PFSK-1 (cell line): ENCODE measurements around the gene ELAVL1.

Source experiments
- FOXP2 ChIP-seq: optimal IDR thresholded peaks from 2 replicates; pipeline ENCODE3; 2011; ENCODE audit warnings: borderline replicate concordance, control low read depth, inconsistent platforms; ENCODE audit not compliant: insufficient read depth; ENCODE audit errors: extremely low read length, extremely low read depth
- POLR2AphosphoS5 ChIP-seq: IDR thresholded peaks from 2 replicates; pipeline ENCODE4 v1.6.1; 2012; ENCODE audit warnings: low read depth, mild to moderate bottlenecking, control low read depth, low read length, moderate library complexity
- SIN3A ChIP-seq: IDR thresholded peaks from 2 replicates; pipeline ENCODE4 v1.6.1; 2012; ENCODE audit warnings: mild to moderate bottlenecking, low read length, moderate library complexity, borderline replicate concordance; ENCODE audit not compliant: insufficient read depth
- TAF1 ChIP-seq: IDR thresholded peaks from 2 replicates; pipeline ENCODE4 v1.6.1; 2012; ENCODE audit warnings: low read length, control low read depth, borderline replicate concordance; ENCODE audit not compliant: insufficient read depth
- TF ChIP-seq, protein P1 (sequence below), 2 experiments: IDR thresholded peaks; 2 replicates each; pipeline versions ENCODE4 v1.6.1 to v1.8.0; 2011 to 2012; ENCODE audit warnings: low read depth in 2 of 2, low read length in 2 of 2, control low read depth in 1 of 2, inconsistent platforms in 1 of 2, mild to moderate bottlenecking in 1 of 2, moderate library complexity in 1 of 2; ENCODE audit not compliant: insufficient read depth in 1 of 2

ELAVL1 gene

DNA sequence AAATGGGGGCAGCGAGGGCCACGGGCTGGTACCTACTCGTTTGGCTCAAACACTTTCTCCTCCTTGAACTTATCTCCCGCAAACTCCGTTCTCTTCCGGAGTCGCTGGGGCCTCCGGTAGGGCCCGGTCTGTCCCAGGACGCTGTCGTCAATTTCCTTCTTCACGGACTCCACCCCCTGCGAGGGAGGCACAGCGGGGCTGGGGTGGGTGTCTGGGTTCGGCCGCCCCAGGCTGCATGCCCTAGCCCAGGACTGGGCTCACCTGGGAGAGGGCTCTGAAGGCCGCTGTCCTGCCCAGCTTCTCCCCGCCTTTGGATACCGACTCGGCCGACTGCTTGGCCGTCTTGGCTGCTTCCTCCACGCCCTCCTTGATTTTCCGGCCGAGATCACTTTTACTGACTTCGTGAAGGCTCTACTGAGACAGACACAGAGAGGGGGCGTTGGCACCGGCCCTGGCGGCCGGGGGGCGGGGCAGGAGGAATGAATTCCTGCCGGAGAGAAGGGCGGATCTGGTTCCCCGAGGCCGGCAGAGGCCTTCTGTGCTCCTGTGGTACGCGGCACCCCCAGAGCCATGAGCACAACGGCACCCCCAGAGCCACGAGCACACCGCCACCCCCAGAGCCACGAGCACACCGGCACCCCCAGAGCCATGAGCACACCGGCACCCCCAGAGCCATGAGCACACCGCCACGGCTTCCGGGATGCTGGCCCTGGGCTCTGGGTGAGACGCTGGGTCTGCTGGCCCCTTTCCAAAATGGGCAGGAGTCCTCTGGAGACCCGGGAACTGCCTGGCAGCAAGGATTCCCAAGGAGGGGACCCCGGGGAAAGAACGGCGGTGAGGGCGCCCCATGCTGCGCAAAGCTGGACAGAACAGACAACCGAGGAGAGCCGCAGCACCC, 71.4 kb downstream of the ELAVL1 start:
- TF ChIP-seq POLR2AphosphoS5 = no peak; the same call in 1 of the 2 replicates
- TF ChIP-seq TAF1 = no peak
- TF ChIP-seq SIN3A = no peak
- TF ChIP-seq, protein P1, sequence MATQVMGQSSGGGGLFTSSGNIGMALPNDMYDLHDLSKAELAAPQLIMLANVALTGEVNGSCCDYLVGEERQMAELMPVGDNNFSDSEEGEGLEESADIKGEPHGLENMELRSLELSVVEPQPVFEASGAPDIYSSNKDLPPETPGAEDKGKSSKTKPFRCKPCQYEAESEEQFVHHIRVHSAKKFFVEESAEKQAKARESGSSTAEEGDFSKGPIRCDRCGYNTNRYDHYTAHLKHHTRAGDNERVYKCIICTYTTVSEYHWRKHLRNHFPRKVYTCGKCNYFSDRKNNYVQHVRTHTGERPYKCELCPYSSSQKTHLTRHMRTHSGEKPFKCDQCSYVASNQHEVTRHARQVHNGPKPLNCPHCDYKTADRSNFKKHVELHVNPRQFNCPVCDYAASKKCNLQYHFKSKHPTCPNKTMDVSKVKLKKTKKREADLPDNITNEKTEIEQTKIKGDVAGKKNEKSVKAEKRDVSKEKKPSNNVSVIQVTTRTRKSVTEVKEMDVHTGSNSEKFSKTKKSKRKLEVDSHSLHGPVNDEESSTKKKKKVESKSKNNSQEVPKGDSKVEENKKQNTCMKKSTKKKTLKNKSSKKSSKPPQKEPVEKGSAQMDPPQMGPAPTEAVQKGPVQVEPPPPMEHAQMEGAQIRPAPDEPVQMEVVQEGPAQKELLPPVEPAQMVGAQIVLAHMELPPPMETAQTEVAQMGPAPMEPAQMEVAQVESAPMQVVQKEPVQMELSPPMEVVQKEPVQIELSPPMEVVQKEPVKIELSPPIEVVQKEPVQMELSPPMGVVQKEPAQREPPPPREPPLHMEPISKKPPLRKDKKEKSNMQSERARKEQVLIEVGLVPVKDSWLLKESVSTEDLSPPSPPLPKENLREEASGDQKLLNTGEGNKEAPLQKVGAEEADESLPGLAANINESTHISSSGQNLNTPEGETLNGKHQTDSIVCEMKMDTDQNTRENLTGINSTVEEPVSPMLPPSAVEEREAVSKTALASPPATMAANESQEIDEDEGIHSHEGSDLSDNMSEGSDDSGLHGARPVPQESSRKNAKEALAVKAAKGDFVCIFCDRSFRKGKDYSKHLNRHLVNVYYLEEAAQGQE (IDR thresholded peaks at IDR 0.05; ENCODE audit: insufficient read depth in 1 of 2, low read depth in 2 of 2, low read length in 2 of 2) = no peak
- no peak for TF ChIP-seq FOXP2

DNA sequence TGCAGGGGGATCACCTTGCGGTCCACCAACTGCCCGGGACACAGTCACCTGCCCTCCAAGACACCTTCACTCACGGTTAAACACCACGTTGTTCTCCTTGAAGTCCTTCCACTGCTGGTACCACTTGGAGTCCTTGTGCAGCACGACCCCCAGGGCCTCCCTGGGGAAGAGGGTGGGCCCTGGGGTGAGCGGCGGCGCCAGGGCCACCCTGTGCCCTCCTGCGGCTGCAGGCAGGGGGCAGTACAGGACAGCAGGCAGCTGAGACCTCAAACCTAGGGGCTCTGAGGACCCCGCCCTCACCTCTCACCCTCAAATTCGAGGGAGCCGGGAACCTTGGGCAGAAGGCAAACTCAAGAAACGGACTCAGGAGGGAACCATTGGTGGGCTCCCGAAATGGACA, 72.0 kb downstream of the ELAVL1 start:
- TF ChIP-seq POLR2AphosphoS5 (no peak; the same call in 1 of the 2 replicates), SIN3A (no peak), FOXP2 (no peak), TAF1 (no peak)
- TF ChIP-seq, protein P1 (IDR thresholded peaks at IDR 0.05; ENCODE audit: insufficient read depth in 1 of 2, low read depth in 2 of 2, low read length in 2 of 2) = no peak

GRCh38 chr19:7932930-7933300, 72.5 kb downstream of the ELAVL1 start:
- TF ChIP-seq, protein P1 (IDR thresholded peaks at IDR 0.05; ENCODE audit: insufficient read depth in 1 of 2, low read depth in 2 of 2, low read length in 2 of 2) = no peak

DNA sequence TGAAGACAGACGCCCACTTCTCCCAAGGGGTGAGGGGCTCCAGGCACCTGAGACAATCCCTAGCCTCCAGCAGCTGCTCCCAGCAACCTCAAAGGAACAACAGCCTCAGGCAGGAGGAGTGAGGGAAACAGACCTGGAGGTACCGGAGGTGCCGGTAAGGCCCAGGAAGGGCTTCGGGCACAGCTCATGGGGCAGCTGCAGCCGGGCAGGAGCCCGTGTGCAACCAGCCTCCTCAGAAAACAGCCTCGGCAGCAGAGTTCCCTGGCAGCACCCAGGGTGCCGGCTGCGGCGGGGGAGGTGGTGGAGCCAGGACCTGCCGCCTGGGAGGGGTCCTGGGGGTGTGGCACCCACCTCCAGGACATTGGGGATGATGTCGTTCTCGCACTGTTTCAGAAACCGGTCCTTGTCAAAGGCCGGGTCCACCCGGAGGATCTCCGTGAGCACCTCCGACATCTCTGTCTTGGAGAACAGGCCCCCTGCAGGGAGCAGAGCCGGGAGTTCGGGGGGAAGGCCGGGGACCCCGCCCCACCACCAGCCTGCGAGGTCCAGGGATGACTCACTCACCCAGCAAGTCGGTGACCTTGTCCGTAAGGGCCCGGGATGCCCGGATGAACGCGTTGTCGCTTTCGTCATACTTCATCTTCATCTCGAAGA, 73.0 kb downstream of the ELAVL1 start:
- TF ChIP-seq SIN3A = no peak
- TF ChIP-seq, protein P1 (IDR thresholded peaks at IDR 0.05; ENCODE audit: insufficient read depth in 1 of 2, low read depth in 2 of 2, low read length in 2 of 2) = no peak
- no peak for TF ChIP-seq FOXP2
- TF ChIP-seq POLR2AphosphoS5 = no peak
- no peak for TF ChIP-seq TAF1
